Gastrocnemius medialis (tissue), 4 donors: Measurements from ENCODE around the gene DNAJC18. TPM values are rescaled to one million over a fixed set of nuclear protein-coding genes. Genes with fewer than 3 reads are reported as not detected.
A peak's percentile ranks its signal among the peaks of the same experiment; 100 is the strongest.
"Not testable (repeated sequence)": the region's sequence is repeated elsewhere in the genome, so short reads cannot be mapped to it uniquely, and the experiment has no call there.

Experiments used
- ATAC-seq, 2 donors: fragments of 150-250 bp; one replicate each; pipeline ENCODE4 v1.9.1; 2016
- DNase-seq, 2 donors: peaks; one replicate each; pipeline ENCODE4 v3.0.0-alpha.2; 2019
- H3K27ac ChIP-seq, 4 donors: fragments of 200-600 bp; sonication (generic); 1 replicate in 1 of 4; 2 replicates in 3 of 4; pipeline ENCODE4 v1.5.1; 2016 to 2018; ENCODE audit warnings: mild to moderate bottlenecking in 2 of 4, moderate library complexity in 1 of 4
- H3K27me3 ChIP-seq, 3 donors: fragments of 200-600 bp; sonication (generic) in 2 of 3; 1 replicate in 1 of 3; 2 replicates in 2 of 3; pipeline versions ENCODE4 v1.5.1 to v1.6.0; 2016 to 2019; ENCODE audit warnings: mild to moderate bottlenecking in 1 of 3, moderate library complexity in 1 of 3
- H3K36me3 ChIP-seq, 2 donors: fragments of 200-600 bp; sonication (generic) in 1 of 2; one replicate each; pipeline ENCODE4 v1.5.1; 2017 to 2018
- H3K4me1 ChIP-seq, 2 donors: fragments of 200-600 bp; sonication (generic) in 1 of 2; one replicate each; pipeline ENCODE4 v1.5.1; 2016 to 2017; ENCODE audit warnings: mild to moderate bottlenecking in 2 of 2
- H3K4me3 ChIP-seq, 4 donors: fragments of 200-600 bp; sonication (generic) in 3 of 4; 1 replicate in 1 of 4; 2 replicates in 3 of 4; pipeline ENCODE4 v1.5.1; 2016 to 2019; ENCODE audit warnings: mild to moderate bottlenecking in 2 of 4
- H3K9me3 ChIP-seq, 3 donors: fragments of 200-600 bp; sonication (generic) in 2 of 3; 1 replicate in 1 of 3; 2 replicates in 2 of 3; pipeline ENCODE4 v1.5.1; 2016 to 2019
- CTCF ChIP-seq, 5 experiments: fragments of 450-650 bp in 3 of 5; fragments of 200-600 bp in 2 of 5; sonication (generic) in 2 of 5; IDR thresholded peaks in 4 of 5; conservative IDR thresholded peaks in 1 of 5; 1 replicate in 4 of 5; 2 replicates in 1 of 5; pipeline ENCODE4 v1.5.1; 2016 to 2019; ENCODE audit warnings: antibody characterized with exemption in 5 of 5, mild to moderate bottlenecking in 3 of 5, moderate library complexity in 3 of 5
- POLR2A ChIP-seq, 2 donors: fragments of 450-650 bp; IDR thresholded peaks; one replicate each; pipeline ENCODE4 v1.6.1; 2017; ENCODE audit warnings: antibody characterized with exemption in 2 of 2, mild to moderate bottlenecking in 2 of 2, moderate library complexity in 2 of 2
- in situ Hi-C, 4 donors: fragments of 200-750 bp; cut with MboI; loops; one replicate each; pipeline versions ENCODE4 v1.15.0 to v1.8.0; 2017; ENCODE audit warnings: low sequenced_read_pairs in 4 of 4
- intact Hi-C: fragments of 100-400 bp; cut with DNase I; formaldehyde crosslinking; loops from one replicate; pipeline ENCODE4 v1.15.1; 2023; ENCODE audit warnings: low total_unique reads
- total RNA-seq, 4 donors: library from RNA; depleted of rRNA; stranded (reverse); fragments of >200 nt; gene quantifications; one replicate each; pipeline versions ENCODE4 v1.1.0 to v1.2.3, GENCODE V29; 2016

DNAJC18 gene
- total RNA-seq, 4 donors from 2014 or later, result 5.1 to 21.7 (median 13.3) TPM

- DNase-seq (no peak), ATAC-seq (no peak)
- intact Hi-C loops, result no loop called here
- no peak overlapping the region for H3K27ac ChIP-seq
- no peaks in the 10 kb centered on the region for H3K27me3 ChIP-seq
- no peaks in the 10 kb centered on the region for H3K9me3 ChIP-seq
- H3K36me3 ChIP-seq, result no peaks in the 10 kb centered on the region
- H3K4me1 ChIP-seq, result no peaks in the 10 kb centered on the region
- no peak overlapping the region for H3K4me3 ChIP-seq
- TF ChIP-seq CTCF (IDR thresholded peaks at IDR 0.05 in 4 of 5, conservative IDR thresholded peaks at IDR 0.05 in 1 of 5) (no peak), POLR2A (IDR thresholded peaks at IDR 0.05) (no peak)
- in situ Hi-C loops, result no loop called here
Observed at GRCh38 chr5:139446956-139447779, 7.8 kb upstream of the DNAJC18 start.

GRCh38 chr5:139445325-139446170 lies 6.2 kb upstream of the DNAJC18 start:
- H3K36me3 ChIP-seq, result no peaks in the 10 kb centered on the region
- in situ Hi-C loops (no loop called here), intact Hi-C loops (no loop called here)
- no peak for DNase-seq
- no peak overlapping the region for H3K4me3 ChIP-seq
- no peaks in the 10 kb centered on the region for H3K27me3 ChIP-seq
- no peak overlapping the region for H3K27ac ChIP-seq
- H3K9me3 ChIP-seq, result no peaks in the 10 kb centered on the region
- no peak for ATAC-seq
- H3K4me1 ChIP-seq, result no peaks in the 10 kb centered on the region
- no peak for TF ChIP-seq POLR2A (IDR thresholded peaks at IDR 0.05)
- TF ChIP-seq CTCF (IDR thresholded peaks at IDR 0.05 in 4 of 5, conservative IDR thresholded peaks at IDR 0.05 in 1 of 5), result no peak

GRCh38 chr5:139443831-139444453 lies 4.6 kb upstream of the DNAJC18 start:
- ATAC-seq (no peak), DNase-seq (no peak)
- in situ Hi-C loops (no loop called here), intact Hi-C loops (no loop called here)
- TF ChIP-seq CTCF (IDR thresholded peaks at IDR 0.05 in 4 of 5, conservative IDR thresholded peaks at IDR 0.05 in 1 of 5) (no peak), POLR2A (IDR thresholded peaks at IDR 0.05) (no peak)
- Histone ChIP-seq H3K36me3 (no peaks in the 10 kb centered on the region), H3K27ac (no peak overlapping the region), H3K4me3 (no peak overlapping the region), H3K27me3 (no peaks in the 10 kb centered on the region), H3K4me1 (peaks cover 0 to 7% of the 10 kb centered on the region in 2 donors), H3K9me3 (no peaks in the 10 kb centered on the region)

DNA sequence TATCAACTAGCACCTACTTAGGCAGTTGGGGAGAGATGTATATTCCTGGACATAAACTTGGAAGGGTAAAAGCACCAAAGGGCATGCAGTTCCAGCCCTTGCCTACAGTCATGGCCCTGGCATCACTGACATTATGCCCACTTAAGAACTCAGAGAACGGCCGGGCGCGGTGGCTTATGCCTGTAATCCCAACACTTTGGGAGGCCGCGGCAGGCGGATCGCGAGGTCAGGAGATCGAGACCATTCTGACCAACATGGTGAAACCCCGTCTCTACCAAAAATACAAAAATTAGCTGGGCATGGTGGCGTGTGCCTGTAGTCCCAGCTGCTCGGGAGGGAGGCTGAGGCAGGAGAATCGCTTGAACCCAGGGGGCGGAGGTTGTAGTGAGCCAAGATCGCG lies 1.1 kb upstream of the DNAJC18 start:
- H3K4me3 ChIP-seq, H3K9me3 ChIP-seq, in situ Hi-C loops, H3K27me3 ChIP-seq, H3K36me3 ChIP-seq, DNase-seq, intact Hi-C loops, ATAC-seq: not testable (repeated sequence)
- Histone ChIP-seq H3K27ac (peak overlapping the region in 1 of 4 donors; percentile 99), H3K4me1 (peaks cover 5 to 16% of the 10 kb centered on the region in 2 donors)

- peak overlapping the region; percentile 90 to 97 (median 94) for H3K4me3 ChIP-seq
- intact Hi-C loops (loop anchor here (5.0 kb wide), 2 partner anchors 79 to 124 kb away; partner anchors contain the start of gene UBE2D2), in situ Hi-C loops (no loop called here)
- H3K4me1 ChIP-seq, result peaks cover 5 to 16% of the 10 kb centered on the region in 2 donors
- no peaks in the 10 kb centered on the region for H3K9me3 ChIP-seq
- no peaks in the 10 kb centered on the region for H3K27me3 ChIP-seq
- peaks cover 0 to 15% of the 10 kb centered on the region in 2 donors for H3K36me3 ChIP-seq
- no peak for TF ChIP-seq CTCF (IDR thresholded peaks at IDR 0.05 in 4 of 5, conservative IDR thresholded peaks at IDR 0.05 in 1 of 5)
- no peak for TF ChIP-seq POLR2A (IDR thresholded peaks at IDR 0.05)
- ATAC-seq, result no peak
- DNase-seq, result no peak
- H3K27ac ChIP-seq, result peak overlapping the region; percentile 98 to 100 (median 99)
Observed at GRCh38 chr5:139438707-139439012, 665 bp downstream of the DNAJC18 start.
